GM19238 (cell line): ENCODE results near the gene HOOK1.
A peak's percentile ranks its signal among the peaks of the same experiment; 100 is the strongest.

ENCODE experiments used
- DNase-seq: peaks from one replicate; pipeline ENCODE4 v3.0.0; 2011; ENCODE audit warnings: low spot score; ENCODE audit not compliant: insufficient read length

HOOK1 gene

DNA sequence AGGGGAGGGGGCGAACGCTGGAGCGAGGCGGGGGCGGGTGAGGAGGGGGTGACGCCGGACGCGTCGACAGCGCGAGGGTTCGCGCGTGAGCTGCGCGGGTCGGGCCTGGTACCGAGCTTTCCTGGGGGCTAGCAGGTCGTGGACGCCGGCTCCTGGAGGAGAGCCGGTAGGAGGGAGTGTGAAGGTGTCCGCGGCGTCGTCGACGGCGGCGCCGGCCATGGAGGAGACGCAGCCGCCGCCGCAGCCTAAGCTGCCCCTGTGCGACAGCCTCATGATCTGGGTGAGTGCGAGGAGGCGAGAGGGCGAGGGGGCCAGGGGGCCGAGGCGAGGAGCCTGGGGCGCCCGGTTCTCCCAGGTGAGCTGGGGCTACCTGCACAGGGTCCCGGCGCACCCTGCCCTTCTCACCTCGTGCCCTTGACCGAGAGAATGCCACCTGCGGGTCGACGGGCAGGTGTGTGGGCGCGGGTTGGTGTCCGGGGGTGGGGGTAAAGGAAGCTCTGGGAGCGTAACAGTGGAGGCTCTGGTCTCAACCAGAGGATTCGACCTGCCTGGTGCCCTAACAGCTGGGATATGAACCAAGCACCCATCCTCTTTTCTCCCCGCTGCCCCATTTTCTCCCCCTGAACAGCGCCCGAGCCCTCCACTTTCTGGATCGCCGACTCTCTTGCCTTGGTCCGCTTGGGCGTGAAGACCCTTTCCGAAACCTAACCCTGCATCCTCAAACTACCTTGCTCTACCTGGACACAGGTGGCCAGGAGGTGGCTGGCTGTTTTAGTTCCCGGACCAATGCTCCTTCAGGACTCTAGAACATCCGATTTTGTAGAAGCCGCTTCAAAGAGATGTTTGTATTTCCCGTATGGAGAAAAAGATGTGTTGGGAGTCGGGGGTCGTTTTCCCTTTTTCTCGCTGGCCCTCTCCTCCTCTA lies at the start of gene HOOK1:
TSS of gene HOOK1 (plus strand) at position 49 of the 925 bp plus-strand sequence. CDS start at position 218, 169 bp downstream.
- no peak for DNase-seq

DNA sequence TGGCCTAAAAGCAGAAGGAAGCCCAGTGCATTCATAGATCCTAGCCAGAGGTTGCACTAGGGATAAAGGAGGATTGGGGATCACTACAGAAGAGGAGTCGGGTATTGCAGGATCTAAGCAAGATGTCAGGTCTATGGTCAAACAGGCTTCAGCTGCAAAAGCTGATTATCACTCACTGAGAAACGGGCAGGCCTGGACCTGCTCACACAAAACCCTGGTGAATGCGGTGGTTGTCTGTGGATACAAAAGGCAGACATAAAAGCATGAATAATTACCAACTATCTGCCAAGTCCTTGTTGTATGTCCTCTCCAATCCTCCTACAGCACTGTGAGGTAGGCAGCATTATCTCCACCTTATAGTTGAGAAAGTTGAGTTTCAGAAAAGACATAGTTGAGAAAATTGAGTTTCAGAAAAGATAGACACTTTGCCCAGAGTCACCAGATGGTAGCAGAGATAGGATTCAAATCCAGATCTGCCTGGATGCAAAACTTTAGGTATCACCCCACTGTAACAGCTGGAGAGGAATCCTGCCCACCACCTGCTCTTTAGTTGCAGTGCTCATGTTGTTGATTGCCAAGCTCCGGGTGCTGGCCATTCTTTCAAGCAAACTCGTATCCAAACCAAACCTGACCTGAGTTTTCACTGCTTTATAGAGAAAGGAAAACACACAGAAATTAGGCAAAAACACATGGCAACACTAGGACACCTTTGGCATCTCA lies 49.6 kb upstream of the HOOK1 start:
- no peak for DNase-seq

DNA sequence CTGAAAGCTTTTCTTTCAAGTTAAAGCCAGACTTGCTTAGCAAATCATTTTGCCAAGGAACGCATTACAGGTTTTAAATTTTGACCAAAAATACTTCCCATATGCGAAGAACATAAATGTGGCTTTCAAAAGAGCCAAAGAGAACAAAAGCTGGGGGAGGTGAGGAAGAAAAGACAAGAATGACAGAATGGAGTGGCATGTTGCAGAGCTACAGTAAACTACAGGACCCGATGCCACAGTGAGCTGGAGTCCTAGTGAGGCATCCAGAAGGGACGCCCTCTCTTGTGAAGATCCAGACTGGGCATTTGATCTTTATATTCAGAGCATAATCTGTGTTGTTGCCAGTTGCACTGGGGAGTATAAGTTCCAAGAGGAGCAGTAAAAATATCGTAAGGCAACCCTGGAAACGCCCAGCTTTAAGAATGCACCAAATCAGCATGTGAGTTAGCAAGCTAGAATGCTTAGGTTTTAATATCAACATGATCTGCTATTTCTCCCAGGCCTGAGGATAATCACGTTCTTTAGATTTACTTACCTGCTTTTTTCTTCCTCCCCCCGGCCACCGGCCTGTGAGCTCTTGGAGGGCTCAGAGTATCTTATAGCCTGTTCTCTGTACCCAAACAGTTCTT lies 48.4 kb upstream of the HOOK1 start:
- no peak for DNase-seq

DNA sequence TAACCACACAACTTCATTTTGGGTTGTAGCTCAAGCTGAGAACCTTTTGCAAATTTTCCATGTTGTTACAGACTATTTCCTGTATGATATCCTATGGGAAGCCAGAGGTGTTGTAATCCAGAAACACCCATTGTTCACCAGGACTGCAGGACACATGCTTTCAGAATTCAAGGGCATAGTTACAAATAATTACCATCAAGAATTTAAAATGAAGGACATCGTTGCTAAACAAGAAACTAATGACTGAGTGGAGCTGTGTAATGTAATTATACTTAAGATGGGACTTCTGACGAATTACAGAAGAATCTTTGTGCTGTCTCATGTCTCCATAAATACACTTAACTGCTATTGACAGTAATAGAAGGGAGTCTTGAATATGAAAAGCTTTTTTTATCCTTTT lies 47.6 kb upstream of the HOOK1 start:
- no peak for DNase-seq

DNA sequence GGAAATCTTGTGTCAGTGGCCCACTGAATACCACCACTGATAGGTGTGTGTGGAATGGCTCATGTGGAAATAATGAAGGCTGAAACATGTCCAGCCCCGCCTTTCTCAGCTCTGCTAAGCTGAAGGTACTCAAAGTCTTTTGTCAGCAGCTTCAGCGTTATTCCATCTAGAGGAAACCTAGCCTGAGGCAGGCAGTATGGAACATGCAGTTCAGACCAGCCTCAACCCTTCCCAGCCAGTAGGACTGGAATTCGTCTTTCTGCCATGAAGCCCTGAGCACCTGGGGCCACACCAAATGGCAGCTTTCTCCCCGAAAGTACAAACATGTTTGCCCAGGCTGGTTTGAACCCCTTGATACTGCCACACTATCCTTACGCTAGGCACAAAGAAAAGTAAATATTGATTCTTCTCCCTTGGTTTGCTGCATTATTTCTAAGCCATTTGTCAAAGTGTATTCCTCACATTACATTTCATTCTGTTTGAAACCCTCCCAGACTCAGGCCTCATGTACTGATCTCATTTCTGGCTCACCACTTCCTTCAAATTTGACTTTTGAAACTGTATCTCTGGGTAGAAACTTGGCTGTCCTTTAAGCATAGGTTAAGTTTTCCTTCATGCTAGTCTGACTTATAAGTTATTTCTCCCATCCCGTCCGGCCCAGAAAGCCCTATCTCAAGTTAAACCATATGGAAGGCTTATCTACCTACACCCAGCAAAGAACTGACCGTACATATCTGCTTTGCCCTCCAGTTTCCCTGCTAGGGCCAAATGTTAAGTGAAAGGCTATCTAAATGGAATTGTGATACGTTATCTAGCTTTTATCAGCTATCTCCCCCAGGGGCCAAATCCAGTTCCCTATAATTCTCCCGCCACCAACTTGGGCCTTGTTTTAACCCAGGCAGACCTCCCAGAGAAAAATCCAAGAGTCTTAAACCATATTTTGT lies 45.7 kb upstream of the HOOK1 start:
- DNase-seq = no peak

DNA sequence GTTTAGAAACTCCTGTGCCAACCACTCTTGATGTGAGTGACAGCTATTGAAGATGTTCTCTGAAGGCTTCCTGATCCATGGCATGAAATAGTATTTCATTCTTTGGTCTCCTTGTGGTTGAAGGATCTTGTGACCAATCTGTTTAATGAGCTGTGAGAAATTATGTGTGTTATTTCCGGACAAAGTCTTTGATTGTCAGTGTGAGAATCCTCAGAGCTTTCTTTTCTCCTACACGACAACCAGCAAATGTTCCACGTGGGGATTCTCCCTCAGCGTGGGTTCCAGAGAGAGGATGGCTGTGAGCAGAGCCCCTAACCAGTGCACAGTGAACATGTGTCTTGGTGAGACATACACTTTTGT lies 45.0 kb upstream of the HOOK1 start:
- DNase-seq = no peak

DNA sequence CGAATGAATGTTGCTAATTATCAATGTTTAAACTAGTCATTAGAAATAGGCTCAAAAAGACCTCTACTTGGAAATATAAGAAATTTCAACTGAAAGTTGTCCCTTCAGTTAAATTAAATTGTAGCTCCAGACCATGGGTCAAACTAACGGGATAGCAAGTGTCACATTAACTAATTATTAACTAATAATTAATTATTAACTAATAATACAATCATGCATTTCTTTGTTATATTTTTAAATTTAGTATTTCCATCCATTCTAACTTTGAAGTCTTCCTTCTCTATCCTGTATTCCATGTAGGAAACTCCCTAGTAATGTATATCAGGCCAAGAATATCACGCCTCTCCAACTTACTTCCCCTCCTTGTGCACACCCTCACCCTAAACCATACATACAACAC lies 43.4 kb upstream of the HOOK1 start:
- no peak for DNase-seq

DNA sequence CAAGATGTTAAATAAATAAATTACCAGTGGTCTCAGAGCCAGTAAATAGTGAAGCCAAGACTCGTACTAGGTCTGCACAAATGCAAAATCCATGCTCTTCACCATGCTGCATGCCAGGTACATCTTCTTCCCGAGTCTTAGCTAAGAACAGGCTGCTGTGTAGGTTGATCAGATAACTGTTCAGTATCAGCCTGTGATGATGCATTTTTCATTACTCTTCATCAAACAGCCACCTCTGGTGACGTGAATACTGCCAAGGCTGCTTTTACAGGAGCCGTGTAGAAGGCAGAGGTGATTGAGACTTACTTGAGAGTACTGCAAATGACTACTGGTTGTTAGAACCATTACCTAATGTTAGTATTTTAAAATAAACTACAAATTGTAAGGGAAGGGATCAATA lies 39.3 kb upstream of the HOOK1 start:
- no peak for DNase-seq

DNA sequence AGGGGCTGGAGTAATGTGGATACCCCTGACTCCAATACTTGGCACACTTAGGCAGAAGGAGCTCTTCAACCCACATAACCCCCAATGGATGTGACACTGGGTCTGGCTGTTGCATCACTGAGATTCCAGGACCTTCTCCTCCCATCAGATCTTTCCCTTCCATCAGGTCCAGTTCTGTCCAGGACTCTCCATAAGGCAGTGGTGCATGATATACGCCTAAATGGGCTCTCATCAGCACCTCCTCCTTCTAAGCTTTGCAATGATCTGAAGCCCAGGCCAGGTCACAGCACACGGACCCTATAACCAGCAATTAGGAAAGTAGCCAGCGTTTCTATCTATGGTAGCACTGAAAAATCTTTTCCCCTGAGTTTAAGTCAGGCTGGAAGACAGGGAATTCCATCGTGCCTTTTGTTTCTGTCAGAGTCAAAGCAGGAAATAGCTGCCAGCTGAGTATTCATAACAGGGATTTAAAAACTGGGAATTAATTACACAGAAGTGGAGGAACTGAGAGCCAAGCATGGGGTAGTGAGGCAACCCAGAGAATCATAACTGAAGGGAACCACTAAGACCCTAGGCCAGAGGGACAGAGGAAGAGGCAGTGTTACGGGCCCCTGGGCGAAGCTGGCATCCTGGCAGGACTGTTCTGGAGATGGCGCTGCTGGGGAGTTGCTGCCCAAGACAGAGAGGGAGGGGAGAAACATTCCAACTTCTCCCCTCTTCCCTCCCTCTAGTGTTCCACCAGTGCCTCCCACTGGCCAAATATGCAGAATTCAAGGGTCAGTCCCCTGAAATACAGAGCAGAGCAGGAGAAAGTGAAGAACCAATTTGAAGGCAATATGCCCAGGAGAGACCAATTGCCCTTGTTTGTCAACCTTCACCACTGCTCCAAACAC lies 37.5 kb upstream of the HOOK1 start:
- no peak for DNase-seq

DNA sequence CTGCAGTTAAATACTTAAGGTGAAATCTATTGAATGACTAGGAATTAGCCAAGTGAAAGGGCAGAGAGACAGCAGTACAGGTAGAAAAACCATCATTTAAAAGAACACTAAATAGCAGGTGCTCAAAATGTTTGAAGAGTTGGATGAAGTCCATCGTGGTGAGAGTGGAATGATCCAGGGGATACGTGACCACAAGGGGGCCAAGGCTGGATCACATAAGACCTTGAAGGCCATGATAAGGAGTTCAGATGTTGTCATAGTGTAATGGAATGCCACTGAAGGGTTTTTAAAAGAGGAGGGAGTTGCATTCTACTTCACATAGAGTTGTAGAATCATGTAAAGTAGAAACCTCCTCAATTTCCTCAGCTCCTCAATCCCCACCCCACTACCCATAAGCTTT lies 34.8 kb upstream of the HOOK1 start:
- DNase-seq = no peak

DNA sequence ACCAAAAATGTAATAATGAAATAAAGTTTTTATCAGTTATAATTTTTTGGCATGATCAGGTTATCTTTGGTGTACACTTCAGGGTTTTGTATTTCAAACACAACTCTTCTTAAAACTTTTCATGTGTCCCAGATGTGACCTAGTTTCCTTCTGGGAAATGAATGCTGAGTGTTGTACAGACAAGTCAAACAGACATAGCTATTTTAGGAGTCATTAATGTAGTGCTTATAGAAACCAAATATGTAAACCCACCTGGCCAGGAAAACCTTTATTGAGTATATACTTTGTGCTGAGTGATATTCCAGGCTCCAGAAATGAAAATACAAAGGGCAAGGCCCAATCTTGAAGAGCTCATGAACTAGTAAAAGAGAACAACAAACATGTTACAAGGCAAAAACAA lies 25.9 kb upstream of the HOOK1 start:
- DNase-seq = no peak

DNA sequence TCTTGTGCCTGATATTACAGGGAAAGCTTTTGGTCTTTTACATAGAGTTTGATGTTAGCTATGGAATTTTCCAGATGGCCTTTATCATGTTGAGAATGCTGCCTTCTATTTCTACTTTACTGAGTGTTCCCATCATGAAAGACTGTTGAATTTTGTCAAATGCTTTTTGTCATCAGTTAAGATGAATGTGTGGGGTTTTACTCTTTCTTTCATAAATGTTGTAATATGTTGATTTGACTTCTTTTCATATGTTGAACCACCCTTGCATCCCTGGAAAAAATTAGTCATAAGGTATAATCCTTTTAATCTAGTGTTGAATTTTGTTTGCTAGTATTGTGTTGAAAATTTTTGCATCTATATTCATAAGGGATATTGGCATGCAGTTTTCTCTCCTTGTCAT lies 16.1 kb upstream of the HOOK1 start:
- no peak for DNase-seq

DNA sequence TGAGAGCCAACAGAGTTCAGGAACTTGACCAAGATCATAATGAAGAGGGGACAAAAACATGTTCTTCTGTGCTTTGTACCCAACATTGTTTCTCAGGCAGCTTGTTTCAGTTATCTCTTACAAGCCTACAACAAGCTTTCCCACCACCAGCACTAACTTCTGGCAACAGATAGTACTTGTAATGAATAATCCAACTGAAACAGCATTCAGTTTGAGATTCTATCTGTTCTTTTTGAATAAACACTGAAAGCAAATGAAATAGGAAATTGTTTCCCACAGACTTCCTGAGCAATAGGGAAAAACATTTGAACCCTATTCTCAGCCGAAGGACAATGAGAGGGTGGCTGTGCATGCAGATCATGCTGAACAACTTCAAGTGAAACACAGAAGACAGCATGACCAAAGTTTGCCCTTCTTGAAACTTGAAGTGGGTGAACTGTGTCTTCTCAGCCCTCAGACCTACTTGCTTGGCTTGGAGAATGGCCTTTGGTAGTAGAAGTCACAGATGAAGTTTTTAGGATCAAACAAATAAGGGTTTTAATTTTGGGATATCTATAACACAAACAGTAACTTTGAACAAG lies 11.2 kb upstream of the HOOK1 start:
- no peak for DNase-seq

DNA sequence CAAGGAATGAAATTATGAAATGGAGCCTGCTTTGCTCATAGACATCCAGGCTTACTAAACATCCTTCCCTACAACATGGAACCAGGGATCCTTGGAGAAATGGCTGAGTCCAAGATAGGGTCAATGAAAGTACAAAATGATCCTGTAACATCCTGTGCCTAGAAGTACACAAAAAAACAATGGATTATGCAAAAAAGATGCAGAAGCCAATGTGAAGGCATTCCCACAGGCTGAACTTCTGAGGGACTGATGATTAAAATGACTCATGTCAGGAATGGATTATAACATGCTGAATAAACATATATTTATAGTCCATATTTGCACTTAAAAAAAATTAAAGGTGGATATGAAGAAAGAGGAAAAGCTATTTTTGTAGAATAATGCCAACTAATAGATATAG lies 10.4 kb upstream of the HOOK1 start:
- DNase-seq = no peak

DNA sequence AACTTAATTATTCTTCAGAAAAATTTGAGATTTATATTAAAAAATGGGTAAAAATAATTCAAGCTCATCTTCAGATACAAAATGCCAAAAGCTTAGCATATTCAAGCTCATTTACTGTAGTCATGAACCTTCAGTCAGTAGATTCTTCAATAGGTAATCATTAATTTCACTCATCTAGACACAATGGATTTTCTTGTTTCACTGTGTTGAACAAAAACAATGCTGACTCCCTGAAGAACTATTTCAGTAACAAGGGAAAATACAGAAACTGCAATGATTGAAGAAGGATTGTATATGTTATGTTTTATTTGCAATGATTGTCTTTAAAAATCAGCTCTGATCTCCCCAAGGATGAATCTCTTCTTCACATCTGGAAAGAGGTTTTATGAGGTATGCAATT lies 9.2 kb upstream of the HOOK1 start:
- no peak for DNase-seq

DNA sequence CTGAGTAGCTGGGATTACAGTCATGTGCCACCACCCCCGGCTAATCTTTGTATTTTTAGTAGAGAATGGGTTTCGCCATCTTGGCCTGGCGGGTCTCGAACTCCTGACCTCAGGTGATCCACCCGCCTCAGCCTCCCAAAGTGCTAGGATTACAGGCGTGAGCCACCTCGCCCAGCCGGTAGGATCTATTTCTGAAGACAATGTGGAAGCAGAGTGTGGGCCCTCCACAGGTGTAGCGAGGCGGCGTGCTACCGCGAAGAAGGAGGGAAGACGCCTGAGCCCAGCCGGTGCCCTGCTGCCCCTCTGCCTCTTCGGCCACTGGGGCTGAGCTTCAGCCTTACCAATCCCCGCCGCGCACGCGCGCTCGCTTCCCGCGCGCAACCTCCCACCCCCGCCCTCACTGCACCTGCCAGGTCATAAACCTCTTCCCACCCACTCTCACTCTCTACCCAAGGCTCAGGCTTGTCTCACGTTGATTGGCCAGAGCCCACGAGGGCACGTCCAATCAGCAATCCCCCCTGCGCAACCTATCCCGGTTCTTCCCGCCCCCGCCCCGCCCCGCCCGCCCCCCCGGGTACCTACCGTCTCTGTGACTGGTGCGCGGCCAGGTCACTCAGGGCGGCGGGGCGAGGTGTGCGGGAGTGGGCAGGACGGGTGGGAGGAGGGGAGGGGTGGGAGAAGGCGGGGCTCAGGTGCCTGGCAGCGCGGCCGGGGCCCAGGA lies 409 bp upstream of the HOOK1 start:
- DNase-seq = peak; percentile 75

DNA sequence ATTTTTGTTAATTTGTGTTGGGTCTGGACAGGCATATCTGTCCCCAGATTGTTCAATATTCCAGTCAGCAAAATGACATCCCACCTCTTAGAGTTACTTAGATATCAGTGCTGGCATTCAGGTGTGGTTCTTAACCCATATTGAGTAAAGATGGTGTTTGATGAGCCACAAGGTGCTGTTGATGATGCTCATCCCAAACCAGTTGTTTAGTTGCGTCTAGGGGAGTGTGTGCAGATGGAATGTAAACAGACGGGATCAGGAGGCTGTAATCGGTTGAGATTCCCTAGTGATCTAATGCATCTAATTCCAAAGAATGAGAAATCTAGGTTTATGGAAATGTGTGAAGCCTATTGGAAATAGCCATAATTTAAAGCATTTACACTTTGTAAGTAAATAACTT lies 1.1 kb downstream of the HOOK1 start:
- no peak for DNase-seq

DNA sequence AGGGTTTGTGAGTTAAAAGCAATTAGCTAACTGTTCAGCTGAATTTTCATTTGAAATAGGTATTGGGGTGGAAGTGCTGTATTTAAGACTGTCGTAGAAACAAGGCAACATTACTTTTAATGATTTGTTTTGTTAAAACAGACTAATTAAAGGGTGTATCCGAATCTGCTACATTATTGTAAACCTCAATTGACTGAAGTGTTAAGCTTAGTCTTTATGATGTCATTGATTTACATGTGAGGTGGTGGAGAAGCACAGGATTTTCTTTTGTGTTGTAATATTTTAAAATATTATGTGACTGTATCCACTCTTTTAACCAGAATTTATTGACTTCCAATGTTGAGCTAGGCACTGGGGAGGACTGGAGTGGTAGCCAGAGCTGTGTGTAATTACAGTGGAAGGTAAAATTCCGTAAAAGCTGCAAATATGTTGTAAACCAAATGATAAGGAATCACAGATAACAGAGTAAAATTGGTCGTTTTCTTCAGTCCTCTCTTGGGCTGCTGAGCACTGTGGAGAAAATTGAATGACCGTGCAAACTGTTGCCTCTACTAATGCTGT lies 1.6 kb downstream of the HOOK1 start:
- DNase-seq = no peak
